Measurements from ENCODE around the gene EEF1AKMT4.
A peak's percentile ranks its signal among the peaks of the same experiment; 100 is the strongest.

Gene EEF1AKMT4

DNA sequence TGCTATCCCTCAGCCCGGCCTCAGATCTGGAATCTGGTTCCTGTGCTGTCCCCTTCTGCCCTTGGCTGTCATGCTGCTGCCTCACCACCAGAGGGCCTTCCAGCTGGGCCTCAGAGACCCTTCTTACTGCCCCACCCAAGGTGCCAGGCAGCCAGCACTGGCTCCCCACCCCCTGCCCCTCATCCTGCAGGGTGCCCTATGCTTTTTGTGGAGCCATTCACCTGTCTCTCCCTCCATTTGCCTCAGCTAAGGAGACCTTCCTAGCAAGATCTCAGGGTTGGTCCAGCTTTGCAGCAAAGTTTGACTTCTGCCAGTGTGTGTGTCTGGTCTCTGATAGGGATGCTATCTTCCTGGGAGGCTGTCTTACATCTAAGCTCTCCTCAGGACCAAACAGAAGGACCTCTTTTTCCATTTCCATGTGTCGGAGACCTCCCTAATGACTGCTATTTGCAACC is 22.0 kb upstream of the EEF1AKMT4 start:
- H3K4me3 ChIP-seq (ENCODE audit: low read length): no peak overlapping the region

DNA sequence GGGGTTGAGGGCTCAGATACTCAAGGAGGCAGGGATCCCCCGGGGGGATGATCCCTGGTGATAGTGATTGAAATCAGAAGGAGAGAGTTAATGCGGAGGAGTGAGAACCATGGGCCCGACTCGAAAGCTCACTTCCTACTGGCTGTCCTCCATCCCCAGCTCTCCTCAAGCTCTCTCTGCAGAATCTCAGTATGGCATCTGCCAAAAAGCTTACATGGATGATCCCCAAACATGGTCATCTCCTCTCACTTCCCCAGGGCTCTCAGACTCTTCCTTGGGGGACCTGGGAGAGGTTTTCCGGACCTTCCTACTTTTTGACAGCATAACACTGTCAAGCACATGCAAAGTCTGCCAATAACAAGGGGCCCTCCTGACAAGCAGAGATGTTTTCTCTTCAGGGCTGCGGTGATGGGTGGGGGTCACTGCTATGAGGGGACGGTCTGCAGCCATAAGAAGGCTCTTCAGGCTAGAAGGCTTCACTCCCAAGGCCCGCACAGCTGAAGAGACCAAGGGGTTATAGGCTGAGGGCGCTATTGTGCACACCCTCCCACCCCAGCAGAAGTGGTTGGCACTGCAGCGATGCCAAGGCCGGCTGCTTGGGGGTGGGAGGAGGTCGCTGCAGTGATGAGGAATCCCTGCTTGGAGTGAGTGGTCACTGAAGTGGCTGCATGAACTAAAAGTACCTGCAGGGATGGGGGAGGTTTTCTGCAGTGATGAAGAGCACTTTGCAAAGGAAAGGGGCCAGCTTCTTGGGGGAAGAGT is 20.9 kb upstream of the EEF1AKMT4 start:
- Histone ChIP-seq H3K36me3 (replicated peaks; ENCODE audit: low read depth, low read length) (no peaks in the 10 kb centered on the region), H3K9me3 (ENCODE audit: insufficient read depth, low read length) (no peaks in the 10 kb centered on the region), H4K20me1 (ENCODE audit: insufficient read depth, low read length) (no peaks in the 10 kb centered on the region), H3K27me3 (ENCODE audit: low read depth, low read length) (peaks cover 19% of the 10 kb centered on the region), H3K79me2 (ENCODE audit: low read length) (no peaks in the 10 kb centered on the region), H3K9ac (ENCODE audit: low read length) (no peak overlapping the region), H3K4me3 (ENCODE audit: low read length) (peak overlapping the region; percentile 83), H3K4me1 (ENCODE audit: low read length) (0 out of 2 replicates have a peak, but pooled peaks cover 2% of the 10 kb centered on the region), H2AFZ (ENCODE audit: low read depth, low read length) (peak overlapping the region; percentile 28; the same call in 1 of the 2 replicates), H3K27ac (ENCODE audit: low read length) (no peak overlapping the region), H3K4me2 (ENCODE audit: low read length) (peak overlapping the region; percentile 76)
- no peak for TF ChIP-seq EZH2phosphoT487 (IDR thresholded peaks at IDR 0.05; ENCODE audit: low read depth)

More for the DNA sequence above, 22.0 kb upstream of the EEF1AKMT4 start:
- no peak overlapping the region for H3K4me2 ChIP-seq (ENCODE audit: low read length)
- TF ChIP-seq EZH2phosphoT487 (IDR thresholded peaks at IDR 0.05; ENCODE audit: low read depth): no peak
- TF ChIP-seq, protein P1, sequence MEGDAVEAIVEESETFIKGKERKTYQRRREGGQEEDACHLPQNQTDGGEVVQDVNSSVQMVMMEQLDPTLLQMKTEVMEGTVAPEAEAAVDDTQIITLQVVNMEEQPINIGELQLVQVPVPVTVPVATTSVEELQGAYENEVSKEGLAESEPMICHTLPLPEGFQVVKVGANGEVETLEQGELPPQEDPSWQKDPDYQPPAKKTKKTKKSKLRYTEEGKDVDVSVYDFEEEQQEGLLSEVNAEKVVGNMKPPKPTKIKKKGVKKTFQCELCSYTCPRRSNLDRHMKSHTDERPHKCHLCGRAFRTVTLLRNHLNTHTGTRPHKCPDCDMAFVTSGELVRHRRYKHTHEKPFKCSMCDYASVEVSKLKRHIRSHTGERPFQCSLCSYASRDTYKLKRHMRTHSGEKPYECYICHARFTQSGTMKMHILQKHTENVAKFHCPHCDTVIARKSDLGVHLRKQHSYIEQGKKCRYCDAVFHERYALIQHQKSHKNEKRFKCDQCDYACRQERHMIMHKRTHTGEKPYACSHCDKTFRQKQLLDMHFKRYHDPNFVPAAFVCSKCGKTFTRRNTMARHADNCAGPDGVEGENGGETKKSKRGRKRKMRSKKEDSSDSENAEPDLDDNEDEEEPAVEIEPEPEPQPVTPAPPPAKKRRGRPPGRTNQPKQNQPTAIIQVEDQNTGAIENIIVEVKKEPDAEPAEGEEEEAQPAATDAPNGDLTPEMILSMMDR (IDR thresholded peaks at IDR 0.05; ENCODE audit: low read depth, low read length): peak; percentile 80
- no peaks in the 10 kb centered on the region for H3K36me3 ChIP-seq (replicated peaks; ENCODE audit: low read depth, low read length)
- no peak overlapping the region for H2AFZ ChIP-seq (ENCODE audit: low read depth, low read length)
- H3K9ac ChIP-seq (ENCODE audit: low read length): no peak overlapping the region
- H3K9me3 ChIP-seq (ENCODE audit: insufficient read depth, low read length): no peaks in the 10 kb centered on the region
- H3K27me3 ChIP-seq (ENCODE audit: low read depth, low read length): peaks cover 19% of the 10 kb centered on the region
- no peak overlapping the region for H3K27ac ChIP-seq (ENCODE audit: low read length)
- H3K4me1 ChIP-seq (ENCODE audit: low read length): 0 out of 2 replicates have a peak, but pooled peaks cover 2% of the 10 kb centered on the region
- H3K79me2 ChIP-seq (ENCODE audit: low read length): no peaks in the 10 kb centered on the region
- H4K20me1 ChIP-seq (ENCODE audit: insufficient read depth, low read length): no peaks in the 10 kb centered on the region

DNA sequence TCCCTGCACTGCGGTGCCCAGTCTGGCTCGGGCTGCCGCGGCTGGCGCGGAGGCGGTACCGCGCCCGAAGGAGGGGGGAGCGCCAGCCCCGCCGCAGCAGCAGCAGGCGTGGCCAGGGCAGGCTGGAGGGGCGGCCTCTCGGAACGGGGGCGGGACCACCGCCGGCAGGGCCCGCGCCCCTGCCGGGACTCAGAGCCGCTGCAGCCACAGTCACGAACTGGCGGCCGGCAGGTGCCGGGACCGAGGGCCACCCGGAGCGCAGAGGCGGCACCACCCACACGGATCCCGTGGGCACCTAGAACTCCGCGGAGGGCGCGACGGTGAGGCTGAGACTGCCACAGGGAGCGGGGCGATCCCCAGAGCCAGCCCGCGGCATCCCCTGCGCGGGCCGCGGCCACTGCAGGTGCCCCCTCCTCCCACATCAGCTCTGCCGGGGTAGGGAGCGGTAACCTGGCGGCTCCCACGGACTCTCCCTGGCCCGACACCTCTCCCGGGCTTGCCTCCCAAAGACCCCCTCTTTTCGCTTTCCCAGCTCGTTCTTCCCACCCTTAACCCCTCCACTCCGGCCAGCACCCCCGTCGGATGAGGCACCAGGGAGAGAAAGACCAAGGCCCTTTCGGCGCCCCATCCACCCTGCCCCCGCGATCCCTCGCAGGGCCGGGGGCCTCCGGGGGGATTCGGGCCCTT is 19.9 kb upstream of the EEF1AKMT4 start, which contains the start of gene VWA5B2:
VWA5B2 (plus strand) TSS at position 192 of the 687 bp plus-strand sequence. CDS start 944 bp downstream, outside the sequence.
- H3K9ac ChIP-seq (ENCODE audit: low read length): peak within 1 kb of the TSS; percentile 43; the same call in 1 of the 2 replicates
- H3K79me2 ChIP-seq (ENCODE audit: low read length): no peaks in the 10 kb centered on the region
- no peaks in the 10 kb centered on the region for H3K9me3 ChIP-seq (ENCODE audit: insufficient read depth, low read length)
- TF ChIP-seq, protein P1 (IDR thresholded peaks at IDR 0.05; ENCODE audit: low read depth, low read length): no peak
- TF ChIP-seq EZH2phosphoT487 (IDR thresholded peaks at IDR 0.05; ENCODE audit: low read depth): no peak
- H3K27me3 ChIP-seq (ENCODE audit: low read depth, low read length): peaks cover 19% of the 10 kb centered on the region
- H2AFZ ChIP-seq (ENCODE audit: low read depth, low read length): peak within 1 kb of the TSS; percentile 37
- H3K36me3 ChIP-seq (replicated peaks; ENCODE audit: low read depth, low read length): no peaks in the 10 kb centered on the region
- no peak within 1 kb of the TSS for H3K27ac ChIP-seq (ENCODE audit: low read length)
- H3K4me1 ChIP-seq (ENCODE audit: low read length): 0 out of 2 replicates have a peak, but pooled peaks cover 2% of the 10 kb centered on the region
- peak within 1 kb of the TSS; percentile 83 for H3K4me3 ChIP-seq (ENCODE audit: low read length)
- H3K4me2 ChIP-seq (ENCODE audit: low read length): peak within 1 kb of the TSS; percentile 76
- no peaks in the 10 kb centered on the region for H4K20me1 ChIP-seq (ENCODE audit: insufficient read depth, low read length)

DNA sequence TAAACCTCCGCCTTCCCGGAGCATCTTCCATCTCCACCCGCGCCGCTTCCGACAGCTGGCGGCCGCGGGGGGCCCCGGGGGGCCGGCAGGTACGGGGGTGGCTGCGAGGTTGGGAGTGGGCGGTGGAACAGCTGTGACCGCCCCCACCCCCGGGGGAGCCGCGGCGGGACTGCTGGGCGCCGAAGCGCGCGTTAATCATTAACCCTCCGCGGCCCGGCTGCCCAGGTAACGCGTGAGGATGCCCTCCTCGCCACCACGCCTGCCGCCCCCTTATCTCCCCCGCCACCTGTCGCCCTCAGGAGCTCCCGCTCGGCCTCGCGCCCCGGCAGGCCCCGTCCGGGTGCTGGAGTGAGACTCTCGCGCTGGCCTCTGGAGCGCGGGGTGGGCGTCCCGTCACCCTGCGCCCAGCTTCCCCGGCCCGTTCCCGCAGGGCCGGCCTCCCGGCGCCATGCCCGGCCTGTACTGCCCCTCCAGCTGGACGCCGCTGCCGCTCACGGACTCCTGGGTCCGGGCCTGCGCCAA is 19.3 kb upstream of the EEF1AKMT4 start:
- Histone ChIP-seq H3K9ac (ENCODE audit: low read length) (peak overlapping the region; percentile 43; the same call in 1 of the 2 replicates), H3K4me1 (ENCODE audit: low read length) (0 out of 2 replicates have a peak, but pooled peaks cover 2% of the 10 kb centered on the region), H4K20me1 (ENCODE audit: insufficient read depth, low read length) (no peaks in the 10 kb centered on the region), H3K9me3 (ENCODE audit: insufficient read depth, low read length) (no peaks in the 10 kb centered on the region), H3K27ac (ENCODE audit: low read length) (no peak overlapping the region), H3K79me2 (ENCODE audit: low read length) (no peaks in the 10 kb centered on the region), H3K4me2 (ENCODE audit: low read length) (peak overlapping the region; percentile 76), H3K27me3 (ENCODE audit: low read depth, low read length) (peaks cover 19% of the 10 kb centered on the region), H3K4me3 (ENCODE audit: low read length) (peak overlapping the region; percentile 83), H3K36me3 (replicated peaks; ENCODE audit: low read depth, low read length) (no peaks in the 10 kb centered on the region), H2AFZ (ENCODE audit: low read depth, low read length) (peak overlapping the region; percentile 37)
- TF ChIP-seq, protein P1 (IDR thresholded peaks at IDR 0.05; ENCODE audit: low read depth, low read length): no peak
- no peak for TF ChIP-seq EZH2phosphoT487 (IDR thresholded peaks at IDR 0.05; ENCODE audit: low read depth)
